ENCODE measurements around the gene ZDHHC18.

- TF ChIP-seq CTCF (IDR thresholded peaks at IDR 0.05): no peak
- no peak for TF ChIP-seq EP300 (IDR thresholded peaks at IDR 0.05)
Measured at GRCh38 chr1:26856604-26857469, 30.3 kb downstream of the ZDHHC18 start.
